Activated naive CD8-positive, alpha-beta T cell treated with anti-CD3 and anti-CD28 coated beads for 36 hours (primary cell): ENCODE results near the gene MT1H. TPM values are rescaled to one million over a fixed set of nuclear protein-coding genes. Genes with fewer than 3 reads are reported as not detected.
A peak's percentile ranks its signal among the peaks of the same experiment; 100 is the strongest.
"Not testable (repeated sequence)": the region's sequence is repeated elsewhere in the genome, so short reads cannot be mapped to it uniquely, and the experiment has no call there.

Experiments
- DNase-seq: peaks from one replicate; pipeline ENCODE4 v3.0.0; 2021
- H3K27ac Mint-ChIP-seq: one replicate; pipeline ENCODE4 v1.8.0; 2022; ENCODE audit warnings: mild to moderate bottlenecking, moderate library complexity, mixed read lengths
- H3K27me3 Mint-ChIP-seq: one replicate; pipeline ENCODE4 v1.8.0; 2022; ENCODE audit warnings: mild to moderate bottlenecking, mixed read lengths
- H3K36me3 Mint-ChIP-seq: one replicate; pipeline ENCODE4 v1.8.0; 2021; ENCODE audit warnings: mild to moderate bottlenecking, mixed read lengths
- H3K4me1 Mint-ChIP-seq: one replicate; pipeline ENCODE4 v1.8.0; 2021; ENCODE audit warnings: mixed read lengths
- H3K4me3 Mint-ChIP-seq: one replicate; pipeline ENCODE4 v1.8.0; 2022; ENCODE audit warnings: mild to moderate bottlenecking, moderate library complexity, mixed read lengths
- H3K9me3 Mint-ChIP-seq: one replicate; pipeline ENCODE4 v1.8.0; 2022; ENCODE audit warnings: mixed read lengths
- total RNA-seq, 2 experiments: library from RNA; stranded (reverse); gene quantifications; one replicate each; pipeline ENCODE4 v1.2.3, GENCODE V29; 2021

The MT1H gene
- total RNA-seq, 2 experiments from 2014 or later = 2.3 to 3.3 TPM

DNA sequence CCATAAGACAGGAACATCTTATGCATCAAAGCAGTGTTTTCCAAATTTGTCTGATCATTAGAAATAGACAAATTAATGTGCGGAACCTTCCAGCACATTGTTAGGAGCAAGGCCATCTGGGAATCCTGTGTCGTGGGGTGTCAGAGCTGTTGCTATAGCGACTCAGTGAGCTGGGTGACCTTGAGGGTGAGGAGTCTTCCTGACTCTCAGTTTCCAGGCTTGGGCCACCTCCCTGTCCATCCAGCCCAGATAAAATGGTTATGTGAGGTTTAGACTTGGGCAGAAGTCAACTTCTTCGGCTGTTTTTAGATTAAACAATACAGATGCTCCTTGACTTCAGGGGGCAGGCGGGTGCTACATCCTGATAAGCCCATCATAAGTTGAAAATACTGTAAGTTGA lies 33.2 kb downstream of the MT1H start:
- Mint-ChIP-seq H3K4me1 (peaks cover 16% of the 10 kb centered on the region), H3K9me3 (no peaks in the 10 kb centered on the region), H3K4me3 (no peak overlapping the region), H3K27ac (no peak overlapping the region), H3K27me3 (no peaks in the 10 kb centered on the region), H3K36me3 (no peaks in the 10 kb centered on the region)
- DNase-seq = no peak

GRCh38 chr16:56708525-56709442 lies 39.2 kb downstream of the MT1H start:
- Mint-ChIP-seq H3K9me3 (peaks cover 3% of the 10 kb centered on the region), H3K27me3 (no peaks in the 10 kb centered on the region), H3K4me3 (peak overlapping the region; percentile 73), H3K4me1 (peaks cover 42% of the 10 kb centered on the region), H3K36me3 (no peaks in the 10 kb centered on the region), H3K27ac (peak overlapping the region; percentile 97)
- DNase-seq = peak; percentile 30

- no peaks in the 10 kb centered on the region for H3K36me3 Mint-ChIP-seq
- H3K4me3 Mint-ChIP-seq = peak overlapping the region; percentile 73
- H3K27ac Mint-ChIP-seq = peak overlapping the region; percentile 97
- H3K27me3 Mint-ChIP-seq = no peaks in the 10 kb centered on the region
- no peak for DNase-seq
- peaks cover 42% of the 10 kb centered on the region for H3K4me1 Mint-ChIP-seq
- H3K9me3 Mint-ChIP-seq = peaks cover 3% of the 10 kb centered on the region
Observed at GRCh38 chr16:56709443-56710040, 39.9 kb downstream of the MT1H start.

DNA sequence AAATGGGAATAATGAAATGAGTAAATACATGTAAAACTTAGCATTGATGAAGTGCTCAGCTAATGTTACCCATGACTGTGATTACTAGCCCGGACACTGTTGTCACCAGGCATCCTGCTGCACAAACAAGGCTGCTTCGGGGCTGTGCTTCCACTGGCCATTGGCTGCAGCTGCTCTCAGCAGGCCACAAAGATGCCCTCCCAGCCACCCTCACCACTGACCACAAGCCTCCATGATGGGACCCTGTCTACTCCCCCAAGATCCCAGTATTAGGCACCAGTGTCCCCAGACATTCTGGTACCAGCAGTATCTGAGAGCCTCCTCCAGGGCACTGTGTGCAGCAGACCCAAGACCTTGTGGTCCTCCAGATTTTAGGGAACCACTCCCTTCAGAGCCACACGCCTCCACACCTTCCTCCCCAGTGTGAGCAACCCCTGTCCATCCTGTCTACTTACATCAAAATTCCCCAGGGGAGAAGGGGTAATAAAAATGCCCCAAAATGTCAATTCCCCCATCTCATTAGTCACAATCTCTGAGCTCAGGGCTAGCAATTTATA lies 40.6 kb downstream of the MT1H start:
- Mint-ChIP-seq H3K27ac (peak overlapping the region; percentile 97), H3K4me3 (peak overlapping the region; percentile 73)
- DNase-seq = no peak

GRCh38 chr16:56711862-56712261 lies 42.2 kb downstream of the MT1H start:
- Mint-ChIP-seq H3K27me3 (no peaks in the 10 kb centered on the region), H3K4me3 (no peak overlapping the region), H3K9me3 (peaks cover 3% of the 10 kb centered on the region), H3K27ac (no peak overlapping the region), H3K4me1 (peaks cover 36% of the 10 kb centered on the region), H3K36me3 (no peaks in the 10 kb centered on the region)
- DNase-seq = no peak

More for the DNA sequence above, 40.6 kb downstream of the MT1H start:
- H3K36me3 Mint-ChIP-seq = no peaks in the 10 kb centered on the region
- peaks cover 42% of the 10 kb centered on the region for H3K4me1 Mint-ChIP-seq
- peaks cover 3% of the 10 kb centered on the region for H3K9me3 Mint-ChIP-seq
- H3K27me3 Mint-ChIP-seq = no peaks in the 10 kb centered on the region

DNA sequence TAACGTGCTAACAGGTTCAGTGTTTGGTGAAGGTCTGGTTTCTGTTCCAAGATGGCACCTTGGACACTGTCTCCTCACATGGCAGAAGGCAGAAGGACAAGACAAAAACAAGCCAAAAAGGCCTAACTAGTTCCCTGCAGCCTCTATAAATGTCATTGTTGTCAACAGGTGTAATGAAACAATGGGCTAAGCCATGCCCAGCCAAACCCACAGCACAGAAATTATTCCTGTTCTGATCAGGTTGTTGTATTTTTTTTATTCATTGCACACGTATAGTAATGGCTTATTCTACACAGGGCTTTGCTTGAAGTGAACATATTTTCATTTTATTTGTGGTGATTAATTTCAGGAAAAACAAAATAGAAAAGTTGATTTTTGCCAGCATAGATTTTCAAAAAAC lies 44.2 kb downstream of the MT1H start:
- Mint-ChIP-seq H3K27ac (no peak overlapping the region), H3K36me3 (no peaks in the 10 kb centered on the region), H3K4me3 (no peak overlapping the region), H3K4me1 (peaks cover 29% of the 10 kb centered on the region), H3K9me3 (peaks cover 3% of the 10 kb centered on the region), H3K27me3 (no peaks in the 10 kb centered on the region)
- no peak for DNase-seq

DNA sequence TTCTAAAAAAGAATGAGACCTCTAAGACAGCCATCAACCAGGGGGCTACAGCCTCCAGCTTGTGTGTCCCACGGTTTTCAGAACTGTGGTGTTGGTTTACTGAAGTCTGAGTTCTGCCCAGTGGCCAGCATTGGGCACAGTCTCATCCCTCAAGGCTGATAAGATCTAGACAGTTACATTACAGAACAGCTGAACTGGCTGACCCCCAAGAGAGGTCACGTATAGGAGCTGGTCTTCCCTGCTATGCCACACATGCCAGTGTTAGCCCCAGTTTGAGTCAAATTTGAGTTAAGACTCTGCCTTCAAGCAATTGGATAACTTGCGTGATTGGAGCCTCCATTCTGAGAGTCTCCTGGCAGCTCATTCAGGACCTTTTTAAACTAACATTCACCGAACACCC lies 45.5 kb downstream of the MT1H start:
- no peak for DNase-seq

GRCh38 chr16:56716761-56717160 lies 47.1 kb downstream of the MT1H start:
- no peak overlapping the region for H3K27ac Mint-ChIP-seq
- DNase-seq = no peak
- H3K9me3 Mint-ChIP-seq = no peaks in the 10 kb centered on the region
- H3K4me3 Mint-ChIP-seq = no peak overlapping the region
- H3K27me3 Mint-ChIP-seq = no peaks in the 10 kb centered on the region
- peaks cover 2% of the 10 kb centered on the region for H3K4me1 Mint-ChIP-seq
- H3K36me3 Mint-ChIP-seq = no peaks in the 10 kb centered on the region

More for the DNA sequence above, 45.5 kb downstream of the MT1H start:
- no peaks in the 10 kb centered on the region for H3K36me3 Mint-ChIP-seq
- no peak overlapping the region for H3K27ac Mint-ChIP-seq
- no peak overlapping the region for H3K4me3 Mint-ChIP-seq
- H3K9me3 Mint-ChIP-seq = peaks cover 3% of the 10 kb centered on the region
- peaks cover 16% of the 10 kb centered on the region for H3K4me1 Mint-ChIP-seq
- H3K27me3 Mint-ChIP-seq = no peaks in the 10 kb centered on the region

GRCh38 chr16:56717532-56717931 lies 47.9 kb downstream of the MT1H start:
- not testable (repeated sequence) for H3K4me1 Mint-ChIP-seq, H3K4me3 Mint-ChIP-seq, H3K27me3 Mint-ChIP-seq, H3K9me3 Mint-ChIP-seq, DNase-seq, H3K36me3 Mint-ChIP-seq, H3K27ac Mint-ChIP-seq

Other genes with a start within 250 kb of the MT1H start
- 10 to 100 TPM; 45.0 to 45.1 TPM for gene AMFR, start 244.3 kb upstream of the MT1H start, total RNA-seq
- gene NUDT21, start 218.5 kb upstream of the MT1H start, total RNA-seq = 100 to 1,000 TPM; 319 to 323 TPM
- 10 to 100 TPM; 76.6 to 78.5 TPM for gene OGFOD1, start 218.3 kb upstream of the MT1H start, total RNA-seq
- 1 to 10 TPM; 9.3 to 9.6 TPM for gene BBS2, start 149.8 kb upstream of the MT1H start, total RNA-seq
- gene MT4, start 104.7 kb upstream of the MT1H start, total RNA-seq = not detected
- 10 to 100 TPM; 24.3 to 25.6 TPM for gene MT3, start 80.3 kb upstream of the MT1H start, total RNA-seq
- gene MT2A, start 61.2 kb upstream of the MT1H start, total RNA-seq = 100 to 1,000 TPM; 124 to 126 TPM
- 10 to 100 TPM; 67.1 to 68.9 TPM for gene MT1E, start 44.0 kb upstream of the MT1H start, total RNA-seq
- gene MT1M, start 37.2 kb upstream of the MT1H start, total RNA-seq = not detected
- gene MT1A, start 31.1 kb upstream of the MT1H start, total RNA-seq = not detected
- gene MT1B, start 17.9 kb upstream of the MT1H start, total RNA-seq = not detected
- 10 to 100 TPM; 13.1 to 13.2 TPM for gene MT1F, start 11.9 kb upstream of the MT1H start, total RNA-seq
- gene MT1G, start 1.7 kb upstream of the MT1H start, total RNA-seq = 10 to 100 TPM; 35.8 to 41.8 TPM
- 10 to 100 TPM; 71.4 to 72.3 TPM for gene MT1X, start 12.7 kb downstream of the MT1H start, total RNA-seq
- gene NUP93, start 60.3 kb downstream of the MT1H start, total RNA-seq = 100 to 1,000 TPM; 153 to 172 TPM
- under 1 TPM in 1 of 2 experiments, not detected in 1; 0.04 TPM for gene SLC12A3, start 195.4 kb downstream of the MT1H start, total RNA-seq